NCI-H510A treated with DMSO at 0.1 percent for 48 hours (cell line): ENCODE results near the gene LDHD.

ENCODE experiments used
- DNase-seq: peaks from one replicate; lab custom pipeline; 2025; lab: John Stamatoyannopoulos, UW

LDHD gene

DNA sequence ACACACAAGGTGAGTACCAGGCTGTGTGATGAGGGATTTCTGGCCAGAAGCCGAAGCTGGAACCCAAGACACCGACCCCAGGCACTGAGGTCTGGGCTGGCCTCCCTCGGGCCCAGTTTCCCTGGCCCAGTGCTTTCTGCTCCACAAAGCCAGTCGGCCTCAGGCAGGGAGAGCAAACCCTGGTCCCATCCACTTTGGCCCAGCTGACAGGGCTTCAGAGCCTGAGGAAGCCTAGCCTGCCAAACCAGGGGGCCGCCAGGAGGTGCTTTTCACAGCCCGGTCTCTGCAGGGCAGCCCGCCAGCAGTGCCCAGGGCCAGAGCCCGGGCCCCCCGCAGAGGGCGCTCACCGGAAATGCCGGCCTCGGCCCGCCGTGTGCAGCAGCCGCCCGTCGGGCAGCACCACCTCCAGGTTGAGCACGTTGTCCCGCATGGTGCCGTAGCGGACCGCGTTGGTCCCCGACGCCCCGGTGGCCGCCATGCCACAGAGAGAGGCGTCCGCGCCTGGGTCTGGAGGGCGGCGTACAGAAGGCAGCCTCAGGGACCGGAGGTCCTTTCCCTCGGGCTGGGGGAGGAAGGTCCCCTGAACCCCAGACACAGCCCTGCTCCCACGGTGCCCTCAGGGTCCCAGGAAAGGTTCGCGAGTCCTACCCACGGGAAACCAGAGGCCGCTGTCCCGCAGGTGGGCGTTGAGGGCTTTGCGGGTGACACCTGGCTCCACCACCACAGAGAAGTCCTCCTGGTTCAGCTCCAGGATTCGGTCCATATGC, 2.2 kb downstream of the LDHD start:
- DNase-seq = no peak

DNA sequence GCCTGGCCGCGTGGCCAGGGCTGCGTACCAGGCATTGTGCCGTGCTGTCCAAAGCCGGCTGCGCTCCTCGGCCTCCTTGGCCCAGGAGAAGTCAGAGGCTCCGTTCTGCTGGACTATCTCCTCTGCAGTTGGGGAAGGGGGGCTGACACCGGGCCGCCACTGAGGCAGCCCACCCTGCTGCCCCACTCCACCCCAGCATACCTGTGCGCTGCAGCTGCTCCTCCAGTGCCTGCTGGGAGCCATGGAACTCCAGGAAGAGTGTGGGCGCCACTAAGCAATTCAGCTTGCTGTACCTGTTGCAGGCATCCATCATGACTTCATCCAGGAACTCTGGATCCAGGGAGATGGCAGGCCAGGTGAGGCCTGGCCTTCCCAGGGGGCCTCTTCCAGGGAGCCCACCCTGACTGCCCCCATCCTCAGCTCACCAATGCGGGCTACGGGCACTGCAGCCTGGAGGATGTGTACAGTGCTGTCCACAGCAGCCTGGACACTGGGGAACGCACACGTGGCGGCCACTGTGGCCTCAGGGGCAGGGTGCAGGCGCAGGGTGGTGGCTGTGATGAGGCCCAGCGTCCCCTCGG, 2.9 kb downstream of the LDHD start:
- DNase-seq = no peak

- no peak for DNase-seq
Measured at GRCh38 chr16:75112734-75113491, 3.7 kb downstream of the LDHD start.

- DNase-seq = no peak
Measured at GRCh38 chr16:75111961-75112733, 4.4 kb downstream of the LDHD start.

DNA sequence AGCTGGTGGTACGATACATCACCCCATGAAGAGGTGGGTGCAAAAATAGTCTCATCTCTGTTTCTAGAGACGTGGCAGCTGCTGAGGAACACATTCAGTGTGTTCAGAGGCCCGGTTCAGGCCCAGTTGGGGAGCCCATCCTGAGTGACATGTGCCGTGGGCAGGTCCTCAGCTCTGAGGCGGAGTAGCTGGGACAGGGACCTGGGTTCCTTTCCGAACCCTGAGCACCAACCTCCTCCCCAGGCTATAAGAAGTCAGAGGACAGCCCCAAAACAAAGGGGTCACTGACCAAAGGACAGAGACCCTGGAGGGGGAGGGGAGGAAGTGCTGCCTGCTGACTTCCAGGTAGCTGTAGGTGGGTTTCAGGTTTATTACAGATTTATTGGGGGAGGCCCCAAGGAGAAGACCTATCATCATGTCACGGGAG, 5.1 kb downstream of the LDHD start:
- no peak for DNase-seq

DNA sequence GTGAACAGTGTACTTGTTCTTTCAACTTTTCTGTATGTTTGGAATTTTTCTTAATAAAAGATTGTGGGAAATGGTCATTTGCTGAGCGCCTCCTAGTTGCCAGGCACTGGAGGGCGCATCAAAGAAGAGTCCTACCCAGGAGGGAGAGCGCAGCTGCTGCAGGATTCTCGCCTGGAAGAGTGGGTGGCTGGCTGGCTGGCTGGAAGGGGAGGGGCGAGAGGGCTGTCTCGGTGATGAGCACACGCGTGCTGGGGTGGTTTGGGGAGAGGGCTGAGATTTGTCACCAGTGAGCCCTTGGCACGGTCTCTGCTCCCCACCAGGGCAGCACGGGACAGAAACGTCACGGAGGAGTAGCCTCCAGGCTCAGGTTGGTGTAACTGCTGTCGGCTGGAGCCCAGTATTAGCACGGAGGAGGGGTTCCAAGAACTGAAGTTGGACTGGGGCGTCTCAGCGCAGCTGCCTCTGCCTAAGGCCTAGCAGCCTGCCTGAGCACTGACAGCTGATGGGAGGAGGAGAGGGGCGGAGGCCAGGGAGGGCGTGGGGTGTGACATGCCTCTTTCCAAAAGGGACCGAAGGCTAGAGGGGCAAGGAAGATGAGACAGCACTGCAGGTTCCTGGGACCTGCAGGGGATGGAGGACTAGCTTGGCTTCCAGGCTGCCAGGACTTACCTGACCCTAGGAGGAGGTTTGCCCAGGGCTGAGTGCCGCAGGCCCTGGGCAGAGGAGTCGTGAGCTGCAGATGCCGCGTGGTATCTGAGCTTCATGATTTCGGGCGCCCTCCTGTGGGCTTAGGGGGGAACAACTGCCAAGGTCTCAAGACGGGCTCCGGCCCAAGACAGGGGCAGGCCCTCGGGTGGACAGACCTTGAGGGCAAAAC, 5.7 kb downstream of the LDHD start:
- peak; percentile 80 for DNase-seq

DNA sequence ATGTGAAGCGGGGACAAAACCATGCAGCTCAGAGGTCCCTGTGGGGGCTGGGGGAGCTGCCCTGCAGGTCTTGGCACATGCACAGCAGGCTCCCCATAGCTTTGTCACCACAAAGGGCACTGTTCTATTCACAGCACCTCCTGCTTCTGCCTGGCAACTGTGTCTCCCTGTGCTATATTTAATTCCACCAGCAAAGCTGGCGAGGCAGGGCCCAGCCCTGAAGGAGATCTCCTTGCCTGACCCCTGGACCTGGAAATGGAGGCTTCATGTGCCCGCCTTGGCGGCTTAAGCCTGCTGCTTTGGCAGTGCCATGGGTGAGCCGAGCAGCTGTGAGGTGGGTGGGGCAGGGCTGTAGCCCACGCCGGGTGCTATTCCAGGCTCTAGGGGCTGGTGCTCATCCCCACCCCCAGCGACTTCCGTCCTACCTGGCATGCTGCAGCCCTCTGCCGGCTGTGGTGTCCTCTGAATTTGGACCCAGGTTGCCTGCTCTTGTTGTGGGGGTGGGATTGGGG, 6.8 kb downstream of the LDHD start:
- peak; percentile 32 for DNase-seq

DNA sequence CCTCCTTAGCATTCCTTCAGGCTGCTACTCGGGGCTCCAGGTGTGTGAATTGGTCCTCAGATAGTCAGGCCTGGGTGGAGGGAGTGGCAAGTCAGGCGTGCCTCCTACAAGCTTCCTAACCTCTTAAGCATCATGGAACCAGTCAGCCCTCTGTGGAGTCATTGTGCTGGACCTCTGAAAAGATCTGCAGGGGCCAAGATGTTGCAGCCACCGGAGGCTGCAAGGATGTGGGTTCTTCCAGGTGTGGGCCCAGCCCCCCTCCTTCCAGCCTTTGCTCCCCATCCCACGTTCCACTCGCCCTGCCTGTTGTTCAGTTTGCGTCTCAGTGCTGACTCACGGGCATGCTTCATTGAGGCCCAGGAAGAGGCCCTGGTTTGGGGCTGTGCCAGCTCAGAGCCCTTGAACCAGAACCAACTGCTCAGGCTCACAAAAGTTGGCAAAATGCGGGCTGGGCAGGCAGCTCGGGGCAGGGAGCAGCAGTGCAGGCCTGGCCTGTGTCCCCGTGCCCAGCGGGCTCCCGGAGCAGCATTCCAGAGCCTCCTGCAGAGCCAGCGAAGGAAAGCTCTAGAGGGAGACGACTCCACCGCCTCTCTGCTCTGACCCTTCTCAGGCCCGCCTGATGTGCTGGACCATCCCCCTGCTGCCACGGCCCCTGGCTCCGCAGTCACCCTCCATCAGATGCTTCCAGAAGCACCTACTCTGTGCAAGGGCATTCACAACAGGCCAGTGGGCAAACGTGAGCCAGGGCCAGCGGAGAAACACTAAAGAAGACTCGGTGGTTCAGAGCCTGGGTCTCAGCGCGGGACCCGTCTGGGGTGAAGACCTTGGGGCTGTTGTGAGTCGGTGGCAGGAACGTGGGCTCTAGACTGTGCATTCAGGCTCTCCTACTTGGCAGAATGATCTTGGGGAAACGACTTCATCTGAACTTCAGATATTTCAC, 7.5 kb downstream of the LDHD start:
- DNase-seq = peak; percentile 67

DNA sequence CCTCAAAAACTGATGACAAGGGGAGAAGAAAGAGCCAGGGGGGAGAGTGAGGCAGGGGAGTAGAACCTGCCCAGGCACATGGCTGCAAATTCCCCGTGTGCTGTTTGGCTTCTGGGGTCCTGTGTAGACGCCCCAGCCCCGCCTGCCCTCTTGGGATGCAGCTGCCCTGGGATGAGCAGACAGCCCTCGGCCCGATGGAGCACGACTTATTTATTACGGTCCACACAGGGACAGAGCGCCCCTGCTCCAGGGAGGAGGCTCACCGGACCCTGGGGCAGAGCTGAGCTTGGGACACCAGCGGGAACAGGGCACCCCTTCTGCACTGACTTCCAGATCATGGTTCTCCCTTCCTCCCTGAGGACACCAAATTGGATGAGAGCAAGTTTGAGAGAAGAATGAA, 9.1 kb downstream of the LDHD start:
- no peak for DNase-seq

DNA sequence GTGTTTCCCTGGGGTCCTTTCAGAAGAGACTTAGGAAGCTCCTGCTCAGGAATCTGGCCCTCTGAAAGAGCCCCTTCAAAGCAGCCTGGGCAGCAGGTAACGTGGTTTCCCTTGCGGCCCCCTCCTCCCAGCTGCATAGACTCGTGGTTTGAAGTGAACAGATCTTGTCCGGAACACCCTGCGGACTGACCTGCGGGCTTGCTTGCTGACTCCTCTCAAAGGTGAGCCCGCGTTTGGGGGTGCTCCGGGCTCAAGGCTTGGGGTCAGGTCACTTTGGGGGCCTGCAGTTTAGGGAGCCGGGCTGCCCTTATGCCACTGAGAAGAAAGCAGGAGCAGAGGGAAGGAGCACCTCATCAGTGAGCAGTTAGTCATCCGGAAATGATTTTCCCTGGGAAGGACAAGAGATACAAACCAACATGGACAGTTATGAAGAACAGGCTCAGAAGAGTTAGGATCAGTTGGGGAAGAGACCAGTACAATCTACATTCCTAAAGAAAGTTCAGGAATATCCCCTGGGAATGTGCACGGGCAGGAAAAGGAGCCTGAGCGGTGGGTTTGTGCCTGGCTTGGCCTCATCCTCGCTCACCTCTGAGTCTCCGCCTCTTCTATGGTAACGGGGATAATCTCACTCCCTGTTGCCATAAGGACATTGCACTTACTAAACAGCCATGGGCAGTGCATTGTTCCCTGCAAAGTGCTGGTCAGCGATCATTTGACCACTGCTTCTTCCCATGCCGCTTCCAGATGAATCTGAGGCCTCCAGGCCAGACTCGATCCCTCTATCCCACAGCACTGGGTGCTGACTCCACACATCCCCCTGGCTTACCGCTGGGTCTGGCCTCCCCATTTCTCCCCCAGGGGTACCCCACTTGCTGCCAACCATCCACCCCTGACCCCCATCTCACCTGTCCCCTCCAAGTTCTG, 10.0 kb downstream of the LDHD start:
- DNase-seq = no peak

- no peak for DNase-seq
Measured at GRCh38 chr16:75105306-75106061, 11.1 kb downstream of the LDHD start.

DNA sequence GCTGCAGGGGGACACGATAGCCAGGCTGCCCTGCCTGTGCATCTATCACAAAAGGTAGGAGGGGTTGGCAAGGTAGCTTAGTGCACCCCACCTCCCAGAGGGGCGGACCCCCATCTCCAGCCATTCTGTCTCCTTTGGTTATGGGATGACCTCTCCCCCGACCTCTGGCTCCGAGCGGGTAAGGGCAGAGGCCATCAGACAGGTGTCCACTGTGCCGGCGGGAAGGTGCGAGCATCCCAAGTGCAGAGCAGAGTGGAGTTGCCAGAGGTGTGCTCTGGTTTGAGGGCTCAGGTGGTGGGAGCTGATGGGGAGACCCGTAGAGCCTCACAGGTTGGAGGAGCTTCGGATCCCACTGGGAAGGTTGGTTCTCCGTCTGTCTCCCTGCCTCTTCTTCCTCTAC, 11.7 kb downstream of the LDHD start:
- no peak for DNase-seq

DNA sequence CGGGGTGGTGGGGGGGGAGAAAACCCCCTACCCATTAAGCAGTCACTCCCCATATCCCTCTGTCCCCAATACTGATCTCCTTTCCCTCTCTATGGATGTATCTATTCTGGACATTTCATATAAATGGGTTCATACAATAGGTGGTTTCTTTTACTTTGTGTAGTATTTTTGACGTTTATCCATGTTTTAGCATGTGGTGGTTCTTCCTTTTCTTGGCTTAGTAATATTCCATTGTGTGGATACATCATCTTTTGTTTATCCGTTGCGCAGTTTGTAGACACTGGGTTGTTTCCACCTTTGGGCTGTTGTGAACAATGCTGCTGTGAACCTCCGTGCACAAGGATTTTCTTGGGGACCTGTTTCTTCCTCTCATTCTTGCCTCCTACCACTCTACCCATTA, 12.6 kb downstream of the LDHD start:
- DNase-seq = no peak

DNA sequence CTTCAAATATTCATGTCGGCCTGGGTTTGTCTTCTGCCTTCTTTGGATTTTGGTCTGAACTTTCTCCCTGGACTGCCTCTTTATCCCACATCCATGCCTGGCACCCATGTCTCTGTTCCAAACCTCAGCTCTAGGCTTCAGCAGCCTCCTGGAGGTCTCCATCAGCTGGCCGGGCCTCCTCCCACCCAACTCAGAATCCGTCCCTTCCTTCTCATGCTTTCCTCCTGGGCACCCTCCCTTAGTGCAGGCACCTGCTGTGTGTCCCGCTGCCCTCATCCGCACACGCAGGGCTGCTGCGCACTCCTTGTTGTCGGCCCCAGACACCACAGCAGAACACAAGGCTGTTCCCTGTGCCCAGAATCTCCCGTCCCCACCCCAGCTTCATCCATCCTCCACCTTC, 14.0 kb downstream of the LDHD start:
- DNase-seq = no peak

DNA sequence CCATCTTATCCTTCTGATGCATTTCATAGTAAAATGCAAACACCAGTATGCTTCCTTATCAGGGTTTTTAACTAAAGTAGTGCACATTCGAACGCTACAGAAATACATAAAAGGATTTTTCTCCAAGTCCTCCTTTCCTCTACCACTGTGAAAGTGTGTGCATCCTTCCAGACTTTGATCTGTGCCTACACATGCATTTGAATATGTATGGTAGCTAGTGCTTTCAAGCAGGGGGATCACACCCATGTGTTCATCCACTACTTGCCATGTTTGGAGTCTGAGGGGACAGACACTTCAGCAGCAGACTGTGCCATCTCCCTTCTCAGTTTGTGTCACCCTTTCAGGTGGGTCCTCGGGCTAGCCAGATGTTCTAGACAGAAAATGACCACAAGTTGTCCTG, 14.9 kb downstream of the LDHD start:
- no peak for DNase-seq

GRCh38 chr16:75100603-75100990, 16.0 kb downstream of the LDHD start:
- no peak for DNase-seq

GRCh38 chr16:75099738-75100602, 16.6 kb downstream of the LDHD start:
- no peak for DNase-seq
